Measurements from ENCODE around the gene DCHS2.
"Not testable (repeated sequence)": the region's sequence is repeated elsewhere in the genome, so short reads cannot be mapped to it uniquely, and the experiment has no call there.

DCHS2 gene

GRCh38 chr4:154314248-154314647, 177.4 kb downstream of the DCHS2 start:
- DNase-seq (ENCODE audit: low spot score) = no peak

DNA sequence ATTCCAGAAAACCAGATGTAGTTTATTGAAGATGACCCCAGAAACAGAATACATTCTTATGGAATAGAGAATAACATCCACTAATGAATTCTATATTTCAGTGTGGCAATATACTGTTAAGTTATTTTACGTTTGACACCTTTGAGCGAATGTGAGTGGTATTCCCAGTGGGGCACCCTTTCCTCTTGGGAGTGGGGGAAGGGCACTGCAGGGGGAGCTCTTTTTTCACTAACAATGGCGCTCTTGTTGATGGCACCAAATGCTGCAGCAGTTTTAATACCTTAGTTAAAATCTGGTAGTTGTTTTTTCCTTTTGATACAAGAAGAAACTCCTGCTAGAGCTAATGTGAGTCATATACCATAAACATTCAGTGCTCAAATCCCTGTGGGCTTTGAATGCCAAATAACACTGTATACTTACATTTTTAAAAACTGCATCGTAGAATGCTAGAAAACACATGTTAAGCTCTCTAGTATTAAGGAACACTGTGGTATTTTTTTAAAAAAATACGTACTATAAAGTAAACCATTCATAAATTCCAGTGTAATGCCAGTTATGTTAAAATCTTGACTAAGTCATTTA, 178.5 kb downstream of the DCHS2 start:
- DNase-seq (ENCODE audit: low spot score) = no peak

GRCh38 chr4:154312246-154312645, 179.4 kb downstream of the DCHS2 start:
- DNase-seq (ENCODE audit: low spot score) = no peak

DNA sequence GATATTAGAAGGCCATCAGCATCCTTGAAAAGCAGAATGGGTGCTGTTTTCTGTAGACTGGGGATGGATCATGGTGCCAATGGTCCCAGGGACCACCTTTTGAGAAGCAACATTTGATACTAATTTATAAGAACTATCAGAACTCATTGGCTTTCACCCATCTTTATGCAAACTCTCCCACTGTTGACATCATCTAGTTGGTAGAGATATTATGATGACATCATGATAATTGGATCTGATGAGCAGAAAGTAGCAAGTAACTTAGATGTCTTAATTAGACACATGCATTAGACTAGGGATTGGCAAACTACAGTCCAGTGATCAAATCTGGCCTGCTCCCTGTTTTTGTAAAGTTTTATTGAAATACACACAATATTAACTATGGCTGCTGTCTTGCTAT, 181.0 kb downstream of the DCHS2 start:
- DNase-seq (ENCODE audit: low spot score) = no peak

DNA sequence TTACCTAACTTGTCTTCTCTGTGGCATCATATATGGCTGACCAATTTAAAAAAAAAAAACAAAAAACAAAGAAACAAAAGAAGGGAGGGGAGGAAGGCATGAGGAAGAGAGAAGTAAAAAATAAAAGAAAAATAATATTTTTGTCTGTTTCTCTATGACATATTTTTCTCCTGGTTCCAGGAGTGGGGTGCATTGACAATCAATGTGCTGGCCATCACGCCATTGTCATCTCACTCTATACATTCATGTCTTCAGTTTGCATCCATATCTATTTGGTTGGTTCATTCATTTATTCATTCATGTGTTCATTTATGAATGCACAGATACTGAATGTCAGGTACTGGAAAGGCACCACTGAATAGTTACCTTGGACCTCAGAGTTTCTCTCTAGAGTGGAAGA, 183.4 kb downstream of the DCHS2 start:
- DNase-seq (ENCODE audit: low spot score) = no peak

GRCh38 chr4:154307451-154307850, 184.1 kb downstream of the DCHS2 start:
- no peak for DNase-seq (ENCODE audit: low spot score)

DNA sequence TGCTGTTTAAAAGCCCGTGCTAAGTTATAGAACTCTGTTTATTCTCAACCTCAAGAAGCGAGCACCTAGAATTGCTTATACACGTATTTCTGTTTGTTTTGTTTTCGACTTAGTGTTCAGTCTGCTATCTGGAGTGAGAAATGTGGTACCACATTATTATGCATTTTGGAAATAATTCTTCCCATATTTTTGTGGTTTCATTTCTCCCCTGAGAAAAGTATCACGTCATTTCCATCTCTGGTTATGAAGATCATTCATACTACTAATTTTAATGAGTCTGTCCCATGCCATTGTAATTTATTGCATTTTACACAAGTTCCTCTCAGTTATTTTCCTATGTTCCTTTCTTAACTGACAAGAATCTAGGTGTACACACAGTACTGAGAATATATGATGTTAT, 186.0 kb downstream of the DCHS2 start:
- DNase-seq (ENCODE audit: low spot score) = no peak

DNA sequence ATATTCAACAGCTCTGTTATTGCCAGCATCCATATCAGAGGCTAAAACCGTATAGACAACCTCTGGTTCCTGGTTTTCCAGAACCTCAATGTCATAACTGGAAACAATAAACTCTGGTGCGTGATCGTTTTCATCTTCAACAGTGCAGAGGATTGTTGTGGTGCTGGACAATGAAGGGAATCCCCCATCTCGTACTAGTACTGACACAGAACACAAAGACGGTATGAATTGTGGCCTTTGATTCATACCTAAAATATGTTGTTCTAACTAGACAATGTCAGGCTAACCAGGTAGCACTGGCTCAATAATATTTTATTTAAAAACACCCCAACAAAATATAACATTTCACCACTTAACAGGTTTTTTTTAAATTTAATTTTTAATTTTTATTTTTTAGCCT, 186.9 kb downstream of the DCHS2 start:
- DNase-seq (ENCODE audit: low spot score) = no peak

- no peak for DNase-seq (ENCODE audit: low spot score)
These were observed 196.8 kb downstream of the DCHS2 start for GRCh38 chr4:154294652-154295350.

DNA sequence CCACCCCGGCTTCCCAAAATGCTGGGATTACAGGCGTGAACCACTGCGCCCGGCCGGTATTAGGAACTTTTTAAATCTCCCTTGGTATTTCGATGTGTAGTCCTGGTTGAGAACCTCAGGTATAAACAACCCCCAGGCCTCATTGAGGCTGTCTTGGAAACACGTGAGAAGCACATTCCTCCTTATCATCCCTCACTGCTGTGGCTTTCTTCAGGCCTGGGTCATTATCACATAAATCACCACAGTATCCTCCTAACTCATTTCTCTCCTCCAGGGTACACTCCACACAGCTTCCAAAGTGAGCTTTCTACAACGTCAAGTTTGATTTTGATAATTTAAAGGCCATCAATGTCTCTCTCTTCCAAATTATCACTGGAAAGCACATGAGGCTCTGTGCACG, 198.2 kb downstream of the DCHS2 start:
- DNase-seq (ENCODE audit: low spot score) = no peak

GRCh38 chr4:154292589-154292988, 199.0 kb downstream of the DCHS2 start:
- DNase-seq (ENCODE audit: low spot score) = no peak

DNA sequence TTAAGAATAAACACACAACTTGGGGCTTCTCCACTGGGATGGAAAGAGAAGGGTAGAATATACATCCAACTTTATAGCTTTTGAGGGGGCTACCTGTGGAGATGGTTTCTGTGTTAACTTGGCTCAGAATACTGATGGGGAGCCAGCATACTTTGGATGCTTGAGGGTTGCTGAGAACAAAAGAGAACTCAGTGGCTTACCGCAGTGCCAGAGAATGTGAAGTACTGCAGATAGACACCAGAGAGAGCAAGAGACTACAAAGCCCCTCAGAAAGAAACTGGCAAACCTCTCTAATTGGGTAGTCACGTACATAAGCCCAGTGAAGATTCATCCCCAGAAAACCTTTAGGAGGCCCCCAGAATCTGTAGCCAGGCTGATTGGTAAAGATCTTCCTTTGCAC, 214.4 kb downstream of the DCHS2 start:
- DNase-seq (ENCODE audit: low spot score) = no peak

DNA sequence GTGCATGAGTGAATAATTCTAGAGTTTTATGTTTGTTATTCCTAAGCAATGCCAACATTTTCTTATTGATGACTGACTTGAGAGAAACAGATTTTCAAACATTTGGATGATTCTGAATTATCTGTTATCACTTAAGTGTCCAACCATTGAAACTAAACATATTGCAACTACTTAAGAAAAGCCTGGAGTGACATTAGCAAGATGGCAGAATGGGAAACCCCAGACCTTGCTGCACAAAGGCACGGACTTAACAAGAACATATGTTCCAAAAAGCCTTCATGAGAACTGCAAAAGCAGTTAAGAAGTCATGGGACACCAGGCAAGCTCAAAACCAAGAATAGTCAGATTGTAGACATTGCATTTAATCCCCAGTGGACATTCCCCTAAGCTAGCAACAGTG, 215.1 kb downstream of the DCHS2 start:
- DNase-seq (ENCODE audit: low spot score) = no peak

DNA sequence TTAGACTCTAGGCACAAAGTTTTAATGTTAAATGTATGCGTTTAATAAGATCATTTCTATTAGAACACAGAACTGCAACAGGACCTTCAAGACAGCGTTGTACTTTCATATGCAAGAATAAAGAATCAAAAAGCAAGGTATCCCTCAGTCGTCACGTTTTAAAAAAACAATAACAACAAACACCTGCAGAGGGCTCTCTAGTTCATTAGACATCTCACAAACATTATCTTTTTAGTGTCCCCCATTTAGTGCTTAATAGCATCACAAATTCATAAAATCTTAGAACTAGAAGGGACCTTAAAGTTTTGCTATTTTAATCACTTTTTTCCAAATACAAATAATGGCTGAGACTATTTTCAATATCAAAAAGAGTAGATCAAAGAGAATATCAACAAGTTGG, 236.6 kb downstream of the DCHS2 start:
- DNase-seq (ENCODE audit: low spot score) = peak; percentile 5

- DNase-seq (ENCODE audit: low spot score) = no peak
These were observed 257.0 kb downstream of the DCHS2 start for GRCh38 chr4:154234576-154234975.

DNA sequence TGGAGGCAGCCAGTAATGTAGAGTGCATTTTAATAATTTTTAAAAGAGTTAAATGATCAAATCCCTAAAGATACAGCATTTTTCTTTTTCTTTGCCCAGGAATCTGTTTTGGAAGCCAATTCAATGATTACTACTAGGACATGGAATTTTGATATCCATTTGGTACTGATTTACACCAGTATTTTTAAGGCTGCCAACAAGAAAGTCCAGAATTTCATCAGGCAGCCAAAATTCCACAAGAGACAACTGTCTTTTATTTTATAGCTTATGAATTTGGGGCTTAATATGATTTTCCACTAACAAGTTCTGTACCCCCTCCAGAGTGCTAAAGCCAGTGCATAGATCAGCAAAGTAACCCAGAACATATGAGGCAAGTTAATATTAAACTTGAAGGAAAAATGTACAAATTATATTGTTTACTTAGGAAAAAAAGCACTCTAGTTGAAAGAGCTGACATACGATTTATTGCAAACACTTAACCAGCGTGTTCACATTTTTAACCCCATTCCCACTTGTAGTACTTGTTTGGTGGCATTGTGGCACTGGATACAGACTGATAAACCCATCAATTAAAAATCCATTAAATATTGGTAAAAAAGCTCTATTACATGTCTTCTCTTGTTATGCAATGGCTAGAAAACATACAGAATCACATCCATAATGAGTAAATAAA, 259.7 kb downstream of the DCHS2 start:
- no peak for DNase-seq (ENCODE audit: low spot score)

DNA sequence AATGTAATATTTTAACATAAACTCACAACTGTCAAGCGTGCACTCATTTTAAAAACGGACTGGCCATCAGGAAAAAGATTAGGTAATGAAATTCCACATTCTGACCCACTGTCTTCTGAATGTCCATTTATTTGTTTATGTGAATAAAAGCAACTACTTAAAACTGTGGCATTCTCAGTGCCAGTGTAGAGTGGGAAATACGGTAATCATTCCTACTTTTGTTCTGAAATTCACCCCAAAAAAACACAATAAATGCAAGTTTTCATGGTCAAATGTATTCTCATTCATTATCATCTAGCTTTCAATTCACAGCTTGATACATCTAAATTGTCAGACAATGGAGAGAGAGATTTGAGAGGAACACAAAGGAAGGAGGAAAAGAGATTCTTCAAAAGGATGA, 260.9 kb downstream of the DCHS2 start:
- DNase-seq (ENCODE audit: low spot score) = no peak

- DNase-seq (ENCODE audit: low spot score) = no peak
These were observed 261.5 kb downstream of the DCHS2 start for GRCh38 chr4:154230091-154230490.

- DNase-seq (ENCODE audit: low spot score) = no peak
These were observed 268.7 kb downstream of the DCHS2 start for GRCh38 chr4:154222875-154223274.

GRCh38 chr4:154218051-154218450, 273.5 kb downstream of the DCHS2 start:
- DNase-seq (ENCODE audit: low spot score) = no peak

DNA sequence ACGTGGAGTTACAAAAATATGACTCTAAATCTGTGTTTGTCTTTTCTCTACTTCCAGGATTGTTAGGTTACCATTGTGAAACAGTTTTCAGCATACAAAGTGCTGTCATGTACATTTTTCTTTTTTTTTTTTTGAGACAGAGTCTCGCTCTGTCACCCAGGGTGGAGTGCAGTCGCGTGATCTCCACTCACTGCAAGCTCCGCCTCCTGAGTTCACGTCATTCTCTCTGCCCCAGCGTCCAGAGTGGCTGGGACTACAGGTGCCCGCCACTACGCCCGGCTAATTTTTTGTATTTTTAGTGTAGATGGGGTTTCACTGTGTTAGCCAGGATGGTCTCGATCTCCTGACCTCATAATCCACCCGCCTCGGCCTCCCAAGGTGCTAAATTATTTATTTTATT, 274.2 kb downstream of the DCHS2 start:
- DNase-seq (ENCODE audit: low spot score) = not testable (repeated sequence)

DNA sequence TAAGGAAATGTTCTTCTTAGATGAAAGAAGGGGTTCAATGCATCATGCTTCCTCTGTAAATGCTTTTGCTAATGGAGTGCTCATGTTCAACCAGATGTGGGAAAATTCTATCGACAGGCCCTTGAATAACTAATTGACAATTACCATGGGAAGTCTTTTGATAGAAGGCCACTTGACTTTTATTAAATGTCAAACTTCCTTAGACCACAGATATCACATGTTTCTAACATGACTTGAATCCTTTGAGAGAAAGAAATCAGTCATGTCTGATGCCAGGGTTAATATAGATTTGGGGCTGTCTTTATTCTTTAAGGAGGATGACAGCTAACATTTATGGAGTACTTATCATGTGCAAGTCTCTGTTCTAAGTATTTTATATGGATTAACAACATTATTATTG, 280.1 kb downstream of the DCHS2 start:
- DNase-seq (ENCODE audit: low spot score) = no peak

GRCh38 chr4:154208424-154208823, 283.2 kb downstream of the DCHS2 start:
- DNase-seq (ENCODE audit: low spot score) = no peak

DNA sequence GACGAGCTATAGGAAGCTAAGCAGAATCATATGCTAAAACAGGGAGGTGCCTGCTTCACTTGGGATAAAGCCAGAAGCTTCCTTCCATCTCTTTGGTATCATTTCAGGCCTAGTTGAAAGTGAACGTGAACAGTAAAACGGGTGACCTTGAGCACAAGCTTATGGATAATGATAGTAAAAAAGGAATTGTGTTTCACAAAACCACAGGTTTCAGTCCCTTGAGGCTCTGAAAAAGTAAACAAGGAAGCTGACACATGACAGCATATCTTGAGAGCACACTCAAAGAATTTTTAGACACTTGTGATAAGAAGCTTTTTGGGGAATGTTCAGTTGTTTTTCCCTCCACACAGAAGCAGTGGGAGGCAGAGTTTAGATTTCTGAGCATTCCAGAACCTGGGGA, 286.1 kb downstream of the DCHS2 start:
- DNase-seq (ENCODE audit: low spot score) = no peak
